HG03469 (cell line): ENCODE data around the gene AGAP3.

ENCODE experiments used
- ATAC-seq: cut with Tn5 transposase; IDR thresholded peaks from one replicate; pipeline ENCODE4 v1.9.1; 2021; ENCODE audit warnings: mild to moderate bottlenecking, moderate library complexity, moderate number of reproducible peaks; ENCODE audit not compliant: unreplicated experiment

Gene AGAP3

DNA sequence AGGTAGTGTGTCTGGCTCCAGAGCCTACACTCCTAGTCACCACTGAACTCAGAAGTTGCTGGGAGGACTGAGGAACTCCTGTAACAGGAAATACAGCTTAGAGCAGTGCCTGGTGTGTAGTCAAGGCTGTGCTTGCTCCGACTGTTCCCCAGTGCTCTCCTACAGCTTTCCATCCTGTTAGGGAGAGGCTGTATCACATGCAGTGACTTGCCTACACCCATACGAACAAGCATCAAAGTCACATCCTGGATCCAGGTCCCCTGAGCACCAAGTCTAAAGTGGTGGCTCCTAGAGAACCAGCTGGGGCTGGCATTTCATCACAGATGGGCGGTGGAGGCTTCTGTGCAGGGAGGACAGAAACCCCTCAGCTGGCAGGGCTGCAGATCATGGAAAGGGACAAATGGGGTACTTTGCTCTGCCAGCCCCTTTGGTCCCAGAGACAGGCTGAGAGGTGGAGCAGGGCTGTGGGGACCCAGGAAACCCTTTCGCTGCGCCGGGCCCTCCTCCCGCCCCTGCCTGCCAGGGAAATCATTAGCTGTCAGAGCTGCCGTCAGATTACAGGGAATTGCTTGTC is 93.1 kb downstream of the AGAP3 start:
- no peak for ATAC-seq

- no peak for ATAC-seq
Measured at GRCh38 chr7:151179946-151180345, 93.7 kb downstream of the AGAP3 start.

DNA sequence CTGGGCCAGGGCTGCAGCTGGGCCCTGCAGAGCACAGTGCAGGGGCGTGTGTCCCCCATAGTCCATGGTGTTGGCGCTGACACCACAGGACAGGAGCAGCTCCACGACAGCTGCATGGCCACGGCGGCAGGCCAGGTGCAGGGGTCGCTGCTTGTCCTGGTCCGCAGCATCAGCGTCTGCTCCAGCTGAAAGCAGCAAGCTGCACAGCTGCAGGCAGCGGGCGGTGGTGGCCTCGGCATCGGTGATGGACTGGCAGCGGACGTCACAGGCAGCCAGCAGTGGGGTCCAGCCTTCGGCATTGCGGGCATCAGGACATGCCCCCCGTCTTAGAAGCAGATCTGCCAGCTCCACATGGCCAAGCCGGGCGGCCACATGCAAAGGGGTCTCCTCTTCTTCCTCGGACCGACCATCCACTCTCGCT is 94.7 kb downstream of the AGAP3 start:
- ATAC-seq, result no peak

DNA sequence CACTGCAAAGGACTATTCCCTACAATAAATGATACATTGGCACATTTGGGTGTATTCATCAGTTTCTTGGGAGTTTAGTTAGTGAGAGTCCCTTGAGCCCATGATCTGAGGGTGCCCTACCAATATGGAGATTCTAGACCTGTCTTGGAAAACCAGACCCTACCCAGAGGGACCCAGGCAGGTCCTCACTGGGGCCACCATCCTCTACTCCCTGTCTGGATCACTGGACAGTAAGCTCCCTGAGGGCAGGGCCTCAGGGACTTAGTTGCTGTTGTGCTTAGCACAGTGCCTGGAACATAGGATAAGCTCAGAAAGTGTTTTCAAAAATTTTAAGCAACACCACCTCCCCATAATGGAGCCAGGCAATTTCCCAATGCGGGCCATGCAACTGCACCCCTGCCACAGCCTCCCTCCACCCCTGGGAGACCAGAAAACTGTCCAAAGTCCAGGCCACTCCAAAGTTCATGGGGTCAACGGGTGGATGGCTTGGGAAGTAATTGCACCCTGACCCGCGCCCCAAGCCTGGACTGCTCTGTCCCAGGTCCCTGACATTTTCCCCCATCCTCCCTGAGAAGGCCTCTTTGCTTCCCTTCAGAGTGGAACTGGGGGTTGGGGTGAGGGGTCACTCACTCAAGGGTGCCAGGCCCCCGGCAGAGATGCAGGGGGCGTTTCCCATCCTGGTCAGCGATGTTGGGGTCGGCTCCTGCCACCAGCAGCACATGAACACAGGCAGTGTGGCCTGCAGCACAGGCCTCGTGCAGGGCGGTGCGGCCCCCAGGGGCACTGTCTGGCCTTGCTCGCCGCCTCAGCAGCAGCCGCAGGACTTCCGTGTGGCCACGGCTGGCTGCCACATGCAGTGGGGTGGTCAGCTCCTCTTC is 99.7 kb downstream of the AGAP3 start:
- no peak for ATAC-seq

DNA sequence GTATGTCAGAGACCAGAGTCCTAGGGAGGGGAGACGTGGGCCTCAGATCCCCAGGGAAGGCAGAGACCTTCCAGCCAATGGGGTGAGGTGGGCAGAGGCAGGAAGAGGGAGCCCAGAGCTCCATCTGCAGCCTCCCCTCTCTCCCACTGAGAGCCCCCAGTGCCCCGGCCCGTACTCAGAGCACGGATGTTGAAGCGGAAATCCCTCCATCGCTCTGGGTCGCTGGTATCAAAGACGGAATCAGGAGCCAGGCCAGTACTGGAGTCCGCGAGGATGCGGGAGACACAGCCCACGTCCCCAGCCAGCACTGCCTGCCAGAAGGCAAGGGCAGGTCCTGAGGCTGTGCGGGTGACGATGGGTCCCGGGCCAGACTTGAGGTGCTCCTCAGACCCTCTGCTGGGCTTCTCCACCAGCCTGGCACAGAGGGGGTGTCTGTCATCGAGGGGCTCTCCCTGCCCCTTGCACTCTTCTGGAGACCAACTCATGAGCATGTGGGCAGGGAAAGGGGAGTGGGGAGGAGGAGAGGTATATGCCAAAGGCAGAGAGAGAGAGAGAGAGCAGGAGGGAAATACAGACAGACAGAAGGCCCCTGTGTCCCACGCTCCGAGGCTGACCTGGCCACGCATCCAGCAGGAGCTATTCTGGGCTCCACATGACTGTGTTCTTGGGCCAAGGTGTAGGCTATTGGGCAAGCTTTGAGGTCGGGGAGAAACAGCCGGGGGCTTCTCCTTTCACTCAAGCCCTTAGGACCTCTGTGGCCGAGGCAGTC is 100.5 kb downstream of the AGAP3 start, which contains the start of gene ASB10:
ASB10 (minus strand) TSS at position 611 of the 769 bp plus-strand sequence; CDS start at position 491, 120 bp downstream.
- no peak for ATAC-seq

GRCh38 chr7:151187409-151188251 is 101.4 kb downstream of the AGAP3 start:
- ATAC-seq, result no peak

DNA sequence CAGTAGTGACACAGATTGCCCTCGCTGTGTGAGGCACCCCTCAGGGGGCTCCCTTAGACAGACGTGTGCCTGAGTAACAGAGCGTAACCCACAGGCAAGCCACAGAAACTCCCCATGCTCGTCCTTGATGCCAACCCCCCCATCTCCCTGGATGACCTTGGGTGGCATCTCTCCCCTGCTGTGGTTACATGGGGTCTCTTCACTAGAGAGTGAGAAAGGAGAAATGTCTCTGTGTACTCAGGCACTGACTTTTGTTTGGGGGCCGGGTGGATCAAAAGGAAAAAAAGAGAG is 101.9 kb downstream of the AGAP3 start:
- no peak for ATAC-seq

GRCh38 chr7:151189038-151189437 is 102.8 kb downstream of the AGAP3 start:
- no peak for ATAC-seq

DNA sequence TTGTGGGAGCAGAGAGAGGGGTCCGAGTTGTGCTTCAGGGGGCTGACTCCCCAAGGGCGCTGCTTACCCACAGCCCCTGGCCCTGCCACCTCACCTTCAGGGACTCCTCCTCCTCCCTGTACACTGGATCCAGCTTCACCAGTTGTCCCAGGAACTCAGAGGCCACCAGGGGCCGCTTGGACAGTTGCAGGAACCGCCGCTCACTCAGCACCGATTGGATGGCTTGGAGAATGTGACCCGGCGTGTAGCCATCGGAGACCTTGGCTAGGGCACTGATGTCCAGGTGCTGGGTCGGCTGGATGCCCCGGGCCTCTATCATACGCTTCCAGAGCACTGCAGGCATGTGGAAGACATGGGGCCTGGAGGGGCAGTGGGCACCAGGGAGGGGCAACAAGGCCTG is 105.3 kb downstream of the AGAP3 start:
- no peak for ATAC-seq

- no peak for ATAC-seq
Measured at GRCh38 chr7:151192002-151192539, 105.8 kb downstream of the AGAP3 start.

- ATAC-seq, result no peak
Measured at GRCh38 chr7:151193203-151193978, 107.1 kb downstream of the AGAP3 start.
